Mammary epithelial cell (primary cell): ENCODE data around the gene TUBGCP2.

Source experiments
- EZH2 ChIP-seq: IDR thresholded peaks from 2 replicates; pipeline ENCODE4 v1.6.1; 2012; ENCODE audit warnings: low read length, inconsistent platforms, borderline replicate concordance
- TF ChIP-seq, protein P1 (sequence below), 2 donors: IDR thresholded peaks in 1 of 2; conservative IDR thresholded peaks in 1 of 2; 2 replicates each; pipeline ENCODE4 v1.5.1; 2011 to 2012; ENCODE audit warnings: inconsistent platforms in 2 of 2, low read length in 2 of 2, mild to moderate bottlenecking in 2 of 2, control low read depth in 1 of 2, low read depth in 1 of 2; ENCODE audit not compliant: insufficient read depth in 1 of 2; ENCODE audit errors: extremely low read depth in 1 of 2

DNA sequence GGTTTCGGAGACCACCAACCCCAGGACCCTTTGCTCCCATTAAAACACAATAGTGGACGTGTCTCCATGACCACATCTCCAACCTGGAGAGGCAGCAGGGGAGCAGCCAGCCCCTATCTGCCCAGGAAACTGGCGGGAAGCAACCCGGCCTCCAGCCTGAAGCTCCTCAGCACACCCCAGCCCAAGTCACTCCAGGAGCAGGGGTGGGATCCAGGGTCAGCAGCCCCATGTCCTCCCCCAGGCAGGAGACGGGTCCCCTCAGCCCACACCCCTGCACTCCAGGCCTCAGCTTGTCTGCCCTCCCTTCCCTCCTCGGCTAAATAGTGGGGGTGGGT is 32.6 kb downstream of the TUBGCP2 start:
- TF ChIP-seq, protein P1, sequence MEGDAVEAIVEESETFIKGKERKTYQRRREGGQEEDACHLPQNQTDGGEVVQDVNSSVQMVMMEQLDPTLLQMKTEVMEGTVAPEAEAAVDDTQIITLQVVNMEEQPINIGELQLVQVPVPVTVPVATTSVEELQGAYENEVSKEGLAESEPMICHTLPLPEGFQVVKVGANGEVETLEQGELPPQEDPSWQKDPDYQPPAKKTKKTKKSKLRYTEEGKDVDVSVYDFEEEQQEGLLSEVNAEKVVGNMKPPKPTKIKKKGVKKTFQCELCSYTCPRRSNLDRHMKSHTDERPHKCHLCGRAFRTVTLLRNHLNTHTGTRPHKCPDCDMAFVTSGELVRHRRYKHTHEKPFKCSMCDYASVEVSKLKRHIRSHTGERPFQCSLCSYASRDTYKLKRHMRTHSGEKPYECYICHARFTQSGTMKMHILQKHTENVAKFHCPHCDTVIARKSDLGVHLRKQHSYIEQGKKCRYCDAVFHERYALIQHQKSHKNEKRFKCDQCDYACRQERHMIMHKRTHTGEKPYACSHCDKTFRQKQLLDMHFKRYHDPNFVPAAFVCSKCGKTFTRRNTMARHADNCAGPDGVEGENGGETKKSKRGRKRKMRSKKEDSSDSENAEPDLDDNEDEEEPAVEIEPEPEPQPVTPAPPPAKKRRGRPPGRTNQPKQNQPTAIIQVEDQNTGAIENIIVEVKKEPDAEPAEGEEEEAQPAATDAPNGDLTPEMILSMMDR (conservative IDR thresholded peaks at IDR 0.05 in 1 of 2, IDR thresholded peaks at IDR 0.05 in 1 of 2; ENCODE audit: extremely low read depth in 1 of 2, insufficient read depth in 1 of 2, low read depth in 1 of 2, low read length in 2 of 2), result no peak
- TF ChIP-seq EZH2, result no peak
